Endothelial cell of umbilical vein (primary cell): ENCODE data around the gene RAB1B. TPM values are rescaled to one million over a fixed set of nuclear protein-coding genes. Genes with fewer than 3 reads are reported as not detected.

Experiments
- BruUV-seq: library from RNA; stranded (reverse); fragments of 400-500 nt; replicated peaks from 2 replicates; lab custom pipeline; 2021; lab: Mats Ljungman, UMichigan
- CTCF ChIA-PET: fragments of 300-600, 350-600 bp; sonication (Branson Sonifier 250); formaldehyde crosslinking; loops from one replicate; lab custom pipeline; 2021; ENCODE audit warnings: antibody characterized with exemption, inconsistent platforms; lab: Charles Lee
- POLR2A ChIA-PET: fragments of 300-600, 350-600 bp; sonication (Branson Sonifier 250); formaldehyde crosslinking; loops from one replicate; lab custom pipeline; 2021; ENCODE audit warnings: antibody characterized with exemption, inconsistent platforms; lab: Charles Lee
- DNase-seq: peaks from one replicate; pipeline ENCODE4 v3.0.0-alpha.2; 2011; ENCODE audit warnings: low read depth, low spot score
- FAIRE-seq: peaks from 2 replicates; lab custom pipeline; 2011; peaks lifted over from hg19 to GRCh38; lab: Jason Lieb, UNC
- H2AFZ ChIP-seq: 2 replicates; pipeline ENCODE4 v1.6.0; 2012; ENCODE audit warnings: low read depth, low read length, control low read depth, inconsistent platforms
- H3K27ac ChIP-seq: 2 replicates; pipeline ENCODE4 v1.5.1; 2011; ENCODE audit warnings: low read depth, mild to moderate bottlenecking, control low read depth, low read length, moderate library complexity; ENCODE audit not compliant: insufficient read depth
- H3K27me3 ChIP-seq, 2 experiments: 2 replicates each; pipeline versions ENCODE4 v1.6.0 to v1.6.1; 2011; ENCODE audit warnings: low read length in 2 of 2, mixed read lengths in 1 of 2; ENCODE audit not compliant: control insufficient read depth in 2 of 2, insufficient read depth in 2 of 2
- H3K36me3 ChIP-seq, 2 experiments: 2 replicates in 1 of 2; 3 replicates in 1 of 2; pipeline ENCODE4 v1.5.1; 2011; ENCODE audit warnings: low read length in 2 of 2, mild to moderate bottlenecking in 1 of 2, moderate library complexity in 1 of 2; ENCODE audit not compliant: control insufficient read depth in 2 of 2, insufficient read depth in 2 of 2; ENCODE audit errors: extremely low read depth in 1 of 2
- H3K4me1 ChIP-seq: 3 replicates; pipeline ENCODE4 v1.5.1; 2011; ENCODE audit warnings: mild to moderate bottlenecking, low read length; ENCODE audit not compliant: control insufficient read depth, insufficient read depth; ENCODE audit errors: extremely low read depth
- H3K4me2 ChIP-seq: 2 replicates; pipeline ENCODE4 v1.6.1; 2011; ENCODE audit warnings: low read length, control low read depth, mixed read lengths; ENCODE audit not compliant: insufficient read depth
- H3K4me3 ChIP-seq, 3 experiments: fragments of 200-600 bp in 1 of 3; sonication (generic), shearing (Covaris generic) in 1 of 3; replicated peaks in 1 of 3; 2 replicates each; pipeline ENCODE4 v1.5.1; 2011 to 2016; ENCODE audit warnings: control low read depth in 3 of 3, low read length in 3 of 3, mild to moderate bottlenecking in 2 of 3, inconsistent platforms in 1 of 3, low read depth in 1 of 3, moderate library complexity in 1 of 3; ENCODE audit not compliant: insufficient read depth in 1 of 3
- H3K79me2 ChIP-seq: 2 replicates; pipeline ENCODE4 v1.6.0; 2012; ENCODE audit warnings: low read length, inconsistent platforms; ENCODE audit not compliant: control insufficient read depth, insufficient read depth
- H3K9ac ChIP-seq: replicated peaks from 2 replicates; pipeline ENCODE3; 2011; ENCODE audit warnings: low read length, control low read depth; ENCODE audit not compliant: insufficient read depth; ENCODE audit errors: extremely low read depth
- H3K9me1 ChIP-seq: replicated peaks from 3 replicates; pipeline ENCODE4 v1.6.0; 2011; ENCODE audit warnings: mild to moderate bottlenecking, low read length; ENCODE audit not compliant: control insufficient read depth, insufficient read depth; ENCODE audit errors: extremely low read depth
- H3K9me3 ChIP-seq: replicated peaks from 2 replicates; pipeline ENCODE4 v1.5.1; 2012; ENCODE audit warnings: low read length, inconsistent platforms; ENCODE audit not compliant: control insufficient read depth, insufficient read depth
- H4K20me1 ChIP-seq: replicated peaks from 2 replicates; pipeline ENCODE3; 2011; ENCODE audit warnings: mild to moderate bottlenecking, low read length; ENCODE audit not compliant: control insufficient read depth, insufficient read depth; ENCODE audit errors: extremely low read depth
- CTCF ChIP-seq, 2 donors: IDR thresholded peaks; 1 replicate in 1 of 2; 2 replicates in 1 of 2; pipeline ENCODE4 v1.5.1; 2011; ENCODE audit warnings: low read length in 2 of 2, mild to moderate bottlenecking in 2 of 2, moderate library complexity in 2 of 2, control low read depth in 1 of 2, inconsistent platforms in 1 of 2, low read depth in 1 of 2; ENCODE audit not compliant: insufficient read depth in 1 of 2; ENCODE audit errors: extremely low read depth in 1 of 2
- EZH2 ChIP-seq: IDR thresholded peaks from 2 replicates; pipeline ENCODE4 v1.6.1; 2012; ENCODE audit warnings: borderline replicate concordance, low read depth, mild to moderate bottlenecking, moderate library complexity, low read length, inconsistent platforms; ENCODE audit not compliant: severe bottlenecking
- FOS ChIP-seq: IDR thresholded peaks from 2 replicates; pipeline ENCODE4 v1.6.1; 2011; ENCODE audit warnings: mild to moderate bottlenecking, low read length, moderate library complexity, borderline replicate concordance; ENCODE audit not compliant: insufficient read depth
- GATA2 ChIP-seq: IDR thresholded peaks from 2 replicates; pipeline ENCODE4 v1.7.0; 2011; ENCODE audit warnings: low read depth, mild to moderate bottlenecking, moderate library complexity, mixed read lengths, low read length; ENCODE audit not compliant: insufficient read length, insufficient read depth
- JUN ChIP-seq: IDR thresholded peaks from 2 replicates; pipeline ENCODE4 v1.6.1; 2011; ENCODE audit warnings: borderline replicate concordance, low read depth; ENCODE audit not compliant: insufficient read length, insufficient read depth
- MAX ChIP-seq: IDR thresholded peaks from 2 replicates; pipeline ENCODE4 v1.6.1; 2011; ENCODE audit not compliant: insufficient read depth, insufficient read length
- MYC ChIP-seq: IDR thresholded peaks from one replicate; pipeline ENCODE4 v1.6.1; 2011; ENCODE audit warnings: mild to moderate bottlenecking, low read depth, low read length
- POLR2A ChIP-seq: IDR thresholded peaks from 2 replicates; pipeline ENCODE4 v1.6.1; 2012; ENCODE audit warnings: low read depth, mild to moderate bottlenecking, control low read depth, low read length
- POLR2AphosphoS5 ChIP-seq: IDR thresholded peaks from 2 replicates; pipeline ENCODE4 v1.6.1; 2012; ENCODE audit warnings: low read depth, mild to moderate bottlenecking, control low read depth, low read length, moderate library complexity; ENCODE audit not compliant: insufficient read depth
- dilution Hi-C: fragments of 300-500 bp; cut with MboI; formaldehyde crosslinking; loops from one replicate; pipeline ENCODE4 v1.15.0; 2019; ENCODE audit warnings: low sequenced_read_pairs; ENCODE audit not compliant: extremely low pct_ligation_motif_present
- intact Hi-C: fragments of 100-400 bp; cut with micrococcal nuclease; formaldehyde crosslinking; loops from one replicate; pipeline ENCODE4 v1.10.0; 2022
- polyA plus RNA-seq, 4 experiments: library from polyadenylated mRNA; depleted of rRNA in 3 of 4; stranded (reverse) in 3 of 4; unstranded in 1 of 4; fragments of >200 nt; gene quantifications; 2 replicates each; pipeline versions ENCODE4 v1.2.1 to v1.2.3, GENCODE V29; 2011 to 2012; ENCODE audit warnings: missing spikeins in 1 of 4
- total RNA-seq: library from RNA; stranded (reverse); gene quantifications from 2 replicates; pipeline ENCODE4 v1.2.3, GENCODE V29; 2021

RAB1B gene
- total and polyA plus RNA-seq, 2 donors (not counting 3 experiments of a cell fraction or from before 2014, with no cell fraction given) = 171 to 383 TPM

GRCh38 chr11:66266378-66267038, 1.9 kb upstream of the RAB1B start:
- no TSS peak for BruUV-seq
- H3K27ac ChIP-seq = no peak overlapping the region
- CTCF ChIA-PET = interaction anchor here (0.7 to 6.2 kb wide), 2 partner anchors 15 to 44 kb away, joined by 3 to 53 read pairs; no protein-coding TSS in a partner anchor
- intact Hi-C loops = loop anchor here (1.0 kb wide), 1 partner anchor 23 kb away; the partner anchor contains the start of gene YIF1A
- no peak overlapping the region for H2AFZ ChIP-seq
- no peaks in the 10 kb centered on the region for H3K9me1 ChIP-seq
- TF ChIP-seq MYC (no peak), JUN (no peak), GATA2 (no peak), FOS (no peak), EZH2 (no peak), POLR2A (no peak)
- peaks cover 25% of the 10 kb centered on the region for H3K79me2 ChIP-seq
- POLR2A ChIA-PET = no interaction called here
- peaks cover 12% of the 10 kb centered on the region for H3K4me1 ChIP-seq
- DNase-seq (no peak), FAIRE-seq (no peak)
- H3K4me3 ChIP-seq = no peak overlapping the region
- no peak overlapping the region for H3K9ac ChIP-seq
- no peaks in the 10 kb centered on the region for H3K27me3 ChIP-seq
- H3K4me2 ChIP-seq = no peak overlapping the region
- peaks cover 0 to 30% of the 10 kb centered on the region in 2 experiments for H3K36me3 ChIP-seq
- H4K20me1 ChIP-seq = no peaks in the 10 kb centered on the region
- dilution Hi-C loops = no loop called here
- H3K9me3 ChIP-seq = no peaks in the 10 kb centered on the region

- Histone ChIP-seq H3K9me3 (no peaks in the 10 kb centered on the region), H3K9me1 (no peaks in the 10 kb centered on the region), H3K79me2 (peaks cover 28% of the 10 kb centered on the region), H3K27me3 (no peaks in the 10 kb centered on the region), H4K20me1 (no peaks in the 10 kb centered on the region), H3K9ac (peak overlapping the region; percentile 22), H3K4me2 (peak overlapping the region; percentile 70), H3K4me3 (peak overlapping the region in 2 of 3 experiments; percentile 37 to 46), H3K36me3 (peaks cover under 1 to 28% of the 10 kb centered on the region in 2 experiments), H3K27ac (no peak overlapping the region), H3K4me1 (peaks cover 12% of the 10 kb centered on the region), H2AFZ (peak overlapping the region; percentile 56)
- ChIA-PET CTCF (interaction anchor here (0.7 to 6.2 kb wide), 3 partner anchors 15 to 379 kb away, joined by 3 to 53 read pairs (median 3); partner anchors contain the start of gene FIBP), POLR2A (interaction anchor here (1.6 kb wide), 2 partner anchors 9 to 22 kb away, joined by 5 to 12 read pairs; partner anchors contain the start of gene YIF1A)
- dilution Hi-C loops (no loop called here), intact Hi-C loops (loop anchor here (1.0 kb wide), 1 partner anchor 22 kb away; the partner anchor contains the start of gene YIF1A)
- DNase-seq (no peak), FAIRE-seq (peak; percentile 47)
- no peak for TF ChIP-seq MAX
- TF ChIP-seq POLR2AphosphoS5 = no peak
- TF ChIP-seq GATA2 = no peak
- no peak for TF ChIP-seq FOS
- TF ChIP-seq JUN = no peak
- TF ChIP-seq EZH2 = no peak
- TF ChIP-seq POLR2A = no peak
- TF ChIP-seq CTCF (IDR thresholded peaks at IDR 0.05; ENCODE audit: extremely low read depth in 1 of 2, insufficient read depth in 1 of 2, low read depth in 1 of 2, low read length in 2 of 2) = no peak
- no peak for TF ChIP-seq MYC
- BruUV-seq = no TSS peak
These were observed 1.4 kb upstream of the RAB1B start for GRCh38 chr11:66267039-66267378.
